ENCODE measurements around the gene CAMK1D.

- TF ChIP-seq POLR2AphosphoS5 (IDR thresholded peaks at IDR 0.05; ENCODE audit: insufficient read depth, low read depth, low read length), result no peak
- no peak for TF ChIP-seq CTCF (IDR thresholded peaks at IDR 0.05; ENCODE audit: extremely low read depth in 1 of 2, insufficient read depth in 1 of 2, low read depth in 1 of 2, low read length in 2 of 2)
- no peak for TF ChIP-seq EZH2 (IDR thresholded peaks at IDR 0.05; ENCODE audit: borderline replicate concordance, low read depth, low read length, severe bottlenecking)
Observed at GRCh38 chr10:12838366-12838765, 489.0 kb downstream of the CAMK1D start.

Measured in endothelial cell of umbilical vein (primary cell).